ENCODE results near the gene CHCHD3.

DNA sequence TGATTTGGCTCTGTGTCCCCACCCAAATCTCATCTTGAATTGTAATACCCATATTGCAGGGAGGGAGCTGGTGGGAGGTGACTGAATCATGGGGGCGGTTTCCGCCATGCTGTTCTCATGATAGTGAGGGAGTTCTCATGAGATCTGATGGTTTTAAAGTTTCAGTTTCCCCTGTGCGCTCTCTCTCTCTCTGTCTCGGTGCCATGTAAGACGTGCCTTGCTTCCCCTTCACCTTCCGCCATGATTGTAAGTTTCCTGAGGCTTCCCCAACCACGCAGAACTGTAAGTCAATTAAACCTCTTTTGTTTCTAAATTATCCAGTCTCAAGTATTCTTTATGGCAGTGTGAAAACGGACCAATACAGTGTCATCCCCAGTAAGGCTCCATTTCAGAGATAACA, 48.3 kb upstream of the CHCHD3 start:
- TF ChIP-seq, protein P1, sequence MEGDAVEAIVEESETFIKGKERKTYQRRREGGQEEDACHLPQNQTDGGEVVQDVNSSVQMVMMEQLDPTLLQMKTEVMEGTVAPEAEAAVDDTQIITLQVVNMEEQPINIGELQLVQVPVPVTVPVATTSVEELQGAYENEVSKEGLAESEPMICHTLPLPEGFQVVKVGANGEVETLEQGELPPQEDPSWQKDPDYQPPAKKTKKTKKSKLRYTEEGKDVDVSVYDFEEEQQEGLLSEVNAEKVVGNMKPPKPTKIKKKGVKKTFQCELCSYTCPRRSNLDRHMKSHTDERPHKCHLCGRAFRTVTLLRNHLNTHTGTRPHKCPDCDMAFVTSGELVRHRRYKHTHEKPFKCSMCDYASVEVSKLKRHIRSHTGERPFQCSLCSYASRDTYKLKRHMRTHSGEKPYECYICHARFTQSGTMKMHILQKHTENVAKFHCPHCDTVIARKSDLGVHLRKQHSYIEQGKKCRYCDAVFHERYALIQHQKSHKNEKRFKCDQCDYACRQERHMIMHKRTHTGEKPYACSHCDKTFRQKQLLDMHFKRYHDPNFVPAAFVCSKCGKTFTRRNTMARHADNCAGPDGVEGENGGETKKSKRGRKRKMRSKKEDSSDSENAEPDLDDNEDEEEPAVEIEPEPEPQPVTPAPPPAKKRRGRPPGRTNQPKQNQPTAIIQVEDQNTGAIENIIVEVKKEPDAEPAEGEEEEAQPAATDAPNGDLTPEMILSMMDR (IDR thresholded peaks at IDR 0.05; ENCODE audit: low read depth, low read length) = no peak
- no peak for TF ChIP-seq EZH2phosphoT487 (IDR thresholded peaks at IDR 0.05; ENCODE audit: low read depth)
